HG02970 (cell line): ENCODE measurements around the gene GUCY2D.
"Not testable (repeated sequence)": the region's sequence is repeated elsewhere in the genome, so short reads cannot be mapped to it uniquely, and the experiment has no call there.

ENCODE experiments used
- ATAC-seq: cut with Tn5 transposase; IDR thresholded peaks from one replicate; pipeline ENCODE4 v1.9.1; 2021; ENCODE audit warnings: mild to moderate bottlenecking, moderate library complexity, moderate number of reproducible peaks; ENCODE audit not compliant: unreplicated experiment, low FRiP score

GUCY2D gene

DNA sequence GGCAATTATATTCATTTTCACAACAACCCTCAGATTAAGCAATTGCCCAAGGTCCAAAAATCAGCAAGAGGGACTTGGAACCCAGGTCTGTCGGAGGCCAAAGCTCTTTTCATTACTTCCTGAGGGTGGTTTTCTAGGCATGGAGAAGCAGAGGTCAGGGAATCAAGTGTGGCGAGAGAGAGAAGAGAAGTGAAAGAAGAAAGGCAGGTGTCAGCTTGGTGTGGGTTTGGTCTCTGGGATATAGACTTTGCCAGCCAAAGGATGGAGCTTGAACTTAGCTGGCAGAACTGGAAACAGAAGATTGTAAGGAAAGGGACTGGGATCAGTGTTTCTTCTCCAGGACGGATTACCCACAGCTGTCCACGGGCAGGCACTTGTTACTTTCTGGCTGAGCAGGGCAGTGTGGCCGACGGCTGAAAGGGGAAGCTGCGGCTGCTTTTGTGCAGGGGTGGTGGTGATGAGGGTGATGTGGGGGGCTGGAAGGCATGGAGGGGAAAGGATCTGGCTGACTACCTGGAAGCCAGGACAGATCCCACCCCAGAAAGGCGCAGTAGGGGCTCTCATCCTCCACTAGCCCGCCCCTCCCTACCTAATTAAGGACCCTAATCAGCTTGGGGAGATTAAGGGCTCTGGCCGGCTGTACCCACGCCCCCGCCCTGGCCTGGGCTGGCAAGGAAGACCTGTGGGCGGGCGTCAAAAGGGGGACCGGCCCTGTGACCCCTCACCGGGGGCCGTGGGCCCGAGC is at the start of gene GUCY2D:
GUCY2D (plus strand) TSS at position 640 of the 745 bp plus-strand sequence. CDS start 433 bp downstream, outside the sequence.
- ATAC-seq = no peak

DNA sequence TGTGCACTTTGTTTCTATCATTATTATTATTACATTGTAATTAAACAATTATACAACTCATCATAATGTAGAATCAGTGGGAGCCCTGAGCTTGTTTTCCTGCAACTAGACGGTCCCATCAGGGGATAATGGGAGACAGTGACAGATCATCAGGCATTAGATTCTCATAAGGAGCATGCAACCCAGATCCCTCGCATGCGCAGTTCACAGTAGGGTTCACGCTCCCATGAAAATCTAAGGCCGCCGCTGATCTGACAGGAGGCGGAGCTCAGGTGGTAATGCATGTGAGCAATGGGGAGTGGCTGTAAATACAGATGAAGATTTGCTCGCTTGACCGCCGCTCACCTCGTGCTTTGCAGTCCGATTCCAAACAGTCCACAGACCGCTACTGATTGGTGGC is 49.1 kb upstream of the GUCY2D start:
- ATAC-seq = not testable (repeated sequence)

DNA sequence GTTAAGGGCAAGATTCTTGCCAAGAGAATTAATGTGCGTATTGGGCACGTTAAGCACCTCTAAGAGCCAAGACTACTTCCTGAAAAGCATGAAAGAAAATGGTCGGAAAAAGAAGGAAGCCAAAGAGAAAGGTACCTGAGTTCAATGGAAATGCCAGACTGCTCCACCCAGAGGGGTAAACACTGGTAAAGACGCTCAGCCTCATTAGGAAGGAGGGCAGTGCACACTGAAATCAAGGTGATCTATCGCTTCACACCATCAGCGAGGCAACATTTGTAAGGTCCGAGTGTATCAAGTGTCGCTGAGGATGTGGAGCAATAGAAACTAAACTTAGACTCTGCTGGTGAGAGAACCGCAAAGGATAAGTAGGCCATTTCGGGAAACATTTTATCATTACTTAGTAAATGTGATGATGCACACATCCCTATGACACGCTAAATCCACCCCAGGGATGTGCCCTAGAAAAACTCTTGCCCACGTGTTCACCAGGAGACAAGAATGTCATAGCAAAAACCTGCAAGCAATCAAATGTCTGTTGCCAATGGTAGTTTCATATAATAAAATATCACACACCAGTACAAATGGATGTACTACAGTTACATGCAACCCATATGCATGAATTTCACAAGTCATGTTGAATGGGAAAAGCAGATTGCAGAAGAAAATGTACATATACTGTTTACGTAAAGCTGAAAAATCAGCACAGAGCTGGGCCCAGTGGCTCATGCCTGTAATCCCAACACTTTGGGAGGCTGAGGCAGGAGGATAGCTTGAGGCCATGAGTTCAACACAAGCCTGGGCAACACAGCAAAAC is 46.8 kb upstream of the GUCY2D start:
- no peak for ATAC-seq

DNA sequence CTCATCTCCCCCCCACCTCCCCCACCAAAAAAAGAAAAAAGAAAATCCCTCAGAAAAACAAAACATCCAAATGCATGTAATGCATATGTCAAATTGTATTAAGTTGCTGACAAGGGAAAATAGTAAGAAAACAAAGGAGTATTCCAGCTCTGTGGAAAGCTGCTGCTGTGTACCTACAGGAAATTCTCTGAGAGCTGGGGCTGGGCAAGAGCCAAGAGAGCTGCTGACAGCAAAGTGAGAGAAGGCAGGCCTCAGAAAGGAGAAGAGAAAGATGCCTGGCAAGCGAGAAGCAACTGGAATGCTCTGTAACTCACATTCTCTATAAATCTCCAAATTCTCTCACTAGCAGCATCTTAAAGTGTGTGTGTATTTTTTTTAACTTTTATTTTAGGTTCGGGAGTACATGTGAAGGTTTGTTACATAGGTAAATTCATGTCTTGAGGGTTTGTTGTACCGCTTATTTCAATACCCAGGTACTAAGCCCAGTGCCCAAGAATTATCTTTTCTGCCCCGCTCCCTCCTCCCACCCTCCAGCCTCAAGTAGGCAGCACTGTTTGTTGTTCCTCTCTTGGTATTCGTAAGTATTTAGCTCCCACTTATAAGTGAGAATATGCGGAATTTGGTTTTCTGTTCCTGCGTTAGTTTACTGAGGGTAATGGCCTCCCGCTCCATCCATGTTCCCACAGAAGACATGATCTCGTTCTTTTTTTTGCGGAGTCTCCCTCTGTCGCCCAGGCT is 46.0 kb upstream of the GUCY2D start:
- ATAC-seq = no peak

DNA sequence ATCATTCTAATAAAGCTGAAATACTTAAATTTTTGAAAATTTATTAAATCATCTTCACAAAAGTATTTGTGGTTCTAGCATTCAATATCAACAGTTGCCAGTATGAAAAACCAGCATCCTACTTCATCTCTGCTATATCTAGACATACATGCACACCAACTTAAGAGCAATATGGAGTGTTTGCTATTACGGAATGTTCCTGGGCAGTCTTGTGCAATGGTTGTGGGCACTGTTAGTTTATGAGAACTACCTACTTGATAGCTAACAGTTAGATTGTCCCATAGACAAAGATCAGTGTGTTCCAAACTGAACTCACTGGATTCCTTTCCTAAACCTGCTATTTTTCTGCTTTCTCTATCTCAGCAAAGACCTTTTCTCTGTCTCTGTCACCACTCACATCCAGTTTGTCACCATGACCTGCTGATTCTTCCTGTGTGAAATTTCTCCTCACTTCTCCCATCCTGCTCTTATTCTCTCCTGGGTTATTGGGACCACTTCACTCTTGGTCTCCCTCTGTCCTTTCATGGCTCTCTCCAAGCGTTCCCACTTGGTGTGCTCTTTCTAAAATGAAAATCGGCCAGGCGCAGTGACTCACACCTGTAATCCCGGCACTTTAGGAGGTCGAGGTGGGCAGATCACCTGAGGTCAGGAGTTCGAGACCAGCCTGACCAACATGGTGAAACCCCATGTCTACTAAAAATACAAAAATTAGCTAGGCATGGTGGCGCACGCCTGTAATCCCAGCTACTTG is 42.7 kb upstream of the GUCY2D start:
- ATAC-seq = no peak

DNA sequence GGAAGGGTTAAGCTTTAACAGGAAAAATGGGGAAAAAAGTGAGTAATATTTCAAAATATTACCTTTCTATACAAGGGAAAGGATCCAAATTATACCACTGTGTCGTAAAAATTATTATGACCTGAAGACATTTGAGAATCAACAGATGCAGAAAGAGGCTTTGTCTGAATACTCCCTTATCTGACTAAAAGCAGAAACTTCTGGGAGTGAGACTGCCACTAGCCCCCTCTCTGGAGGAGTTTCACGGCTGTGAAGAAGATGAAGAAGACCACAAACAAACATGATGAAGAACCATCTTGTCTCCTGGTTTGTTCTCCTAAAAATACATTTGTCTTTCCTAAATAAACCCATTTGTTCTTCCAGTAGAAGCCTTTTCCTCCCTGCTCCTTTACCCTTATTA is 41.0 kb upstream of the GUCY2D start:
- no peak for ATAC-seq

DNA sequence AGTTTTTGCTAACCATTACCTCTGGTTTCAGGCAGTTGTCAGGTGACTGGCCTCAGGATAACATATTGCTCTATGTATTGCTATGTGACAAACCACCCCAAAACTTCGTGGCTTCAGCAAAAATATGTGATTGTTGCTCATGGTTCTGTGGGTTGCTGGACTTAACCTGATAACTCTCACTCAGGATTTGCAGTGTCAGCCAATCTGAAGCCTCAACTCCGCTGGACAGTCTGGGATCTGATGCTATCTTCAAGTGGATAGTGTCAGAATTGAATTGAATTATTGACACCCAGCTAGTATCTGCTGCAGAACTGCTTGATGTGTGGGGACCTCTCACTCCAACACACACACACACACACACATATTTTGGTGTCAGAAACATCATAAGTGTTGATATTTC is 34.7 kb upstream of the GUCY2D start:
- ATAC-seq = no peak

DNA sequence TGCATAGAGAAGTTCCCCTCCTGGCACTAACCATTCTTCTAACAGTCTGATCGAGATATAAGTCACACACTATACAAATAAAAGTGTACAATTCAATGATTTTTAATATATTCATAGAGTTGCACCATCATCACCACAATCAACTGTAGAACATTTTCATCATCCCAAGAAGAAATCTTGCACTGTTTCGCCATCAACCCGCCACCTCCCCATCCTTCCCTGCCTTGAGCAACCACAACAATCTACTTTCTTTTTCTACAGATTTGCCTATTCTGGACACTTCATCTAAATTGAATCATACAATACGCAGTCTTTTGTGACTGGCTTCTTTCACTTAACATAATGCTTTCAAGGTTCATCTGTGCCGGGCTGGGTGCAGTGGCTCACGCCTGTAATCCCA is 33.0 kb upstream of the GUCY2D start:
- ATAC-seq = no peak

DNA sequence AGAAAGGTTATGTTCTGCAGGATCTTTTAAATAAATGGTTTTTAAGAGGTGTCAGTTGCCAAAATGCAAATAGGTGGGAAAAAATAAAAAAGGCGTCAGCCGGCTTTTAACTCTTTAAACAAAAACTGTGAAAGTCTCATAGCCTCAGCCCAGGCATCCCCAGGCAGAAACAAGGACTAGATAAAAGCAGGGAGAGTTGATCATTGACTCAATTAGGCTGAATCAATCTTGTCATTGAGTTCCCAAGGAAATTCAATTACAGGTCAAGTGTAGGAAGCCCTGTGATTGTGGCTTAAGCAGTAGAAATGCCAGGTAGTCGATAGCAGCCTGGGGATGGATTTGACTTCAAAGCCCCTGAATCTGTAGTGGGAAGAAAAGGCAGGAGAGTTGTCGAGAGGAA is 30.8 kb upstream of the GUCY2D start:
- ATAC-seq = no peak

DNA sequence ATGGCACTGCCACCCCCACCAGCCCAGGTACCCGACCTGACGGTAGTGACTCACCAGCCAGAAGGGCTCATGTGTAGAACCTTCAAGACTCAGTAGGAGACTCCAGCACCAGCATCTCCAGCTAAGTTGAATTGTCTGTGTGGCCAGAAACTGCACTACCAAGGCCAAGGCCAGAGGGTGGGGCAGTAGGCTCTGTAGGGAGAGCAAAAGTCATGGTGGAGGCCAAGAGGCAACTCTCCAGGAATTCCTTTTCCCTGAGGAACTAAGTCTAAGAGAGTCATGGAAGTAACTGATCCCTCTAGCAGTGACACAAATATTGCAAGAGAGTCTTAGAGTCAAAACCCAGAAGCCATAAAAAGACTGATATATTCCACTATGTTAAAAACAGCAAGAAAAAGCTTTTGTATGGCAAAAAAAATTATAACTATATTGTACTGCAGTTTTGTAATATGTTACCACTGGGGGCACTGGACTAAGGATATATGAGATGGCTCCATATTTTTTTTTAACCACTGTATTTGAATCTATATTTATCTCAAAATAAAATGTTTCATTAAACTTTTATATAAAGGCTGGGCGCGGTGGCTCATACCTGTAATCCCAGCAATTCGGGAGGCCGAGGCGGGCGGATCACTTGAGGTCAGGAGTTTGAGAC is 30.2 kb upstream of the GUCY2D start:
- no peak for ATAC-seq

DNA sequence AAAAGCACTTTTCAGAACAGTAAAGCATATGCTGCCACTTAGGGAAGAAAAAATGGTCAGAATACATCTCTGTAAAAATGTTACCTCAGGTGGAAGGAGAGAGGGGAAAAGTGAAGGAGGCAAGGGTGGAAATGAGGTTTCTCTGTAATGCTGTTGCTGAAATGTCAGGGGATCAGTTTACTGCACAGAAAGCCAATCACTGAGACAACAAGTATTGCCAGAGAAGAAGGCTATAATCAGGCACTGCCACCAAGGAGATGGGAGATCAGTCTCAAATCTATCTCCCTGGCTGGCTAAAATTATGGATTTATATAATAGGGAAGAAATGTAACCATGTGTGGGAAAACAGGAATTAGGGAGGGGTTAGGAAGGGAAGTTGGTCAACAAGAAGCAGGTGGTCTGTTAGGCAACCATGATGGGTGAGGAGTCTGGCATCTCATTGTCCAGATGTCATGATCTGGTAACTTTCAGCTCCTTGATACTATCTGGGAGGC is 27.7 kb upstream of the GUCY2D start:
- no peak for ATAC-seq

DNA sequence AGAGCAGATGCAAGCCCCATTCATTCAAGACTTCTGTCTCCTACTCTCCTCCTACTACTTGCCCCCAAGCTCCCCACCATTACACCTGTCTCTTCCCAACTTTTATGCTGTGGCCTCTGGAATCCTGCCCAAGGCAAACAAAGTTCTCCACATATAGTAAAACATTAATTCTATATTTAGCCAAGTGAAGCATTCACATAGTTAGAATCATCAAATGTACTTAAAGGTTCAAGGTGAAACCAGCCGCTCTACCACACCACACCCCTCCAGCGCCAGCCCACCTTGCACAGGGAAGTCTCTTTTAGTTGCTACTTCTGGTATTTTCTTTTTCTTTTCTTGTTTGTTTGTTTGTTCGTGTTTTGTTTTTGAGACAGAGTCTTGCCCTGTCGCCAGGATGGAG is 25.4 kb upstream of the GUCY2D start:
- ATAC-seq = no peak

DNA sequence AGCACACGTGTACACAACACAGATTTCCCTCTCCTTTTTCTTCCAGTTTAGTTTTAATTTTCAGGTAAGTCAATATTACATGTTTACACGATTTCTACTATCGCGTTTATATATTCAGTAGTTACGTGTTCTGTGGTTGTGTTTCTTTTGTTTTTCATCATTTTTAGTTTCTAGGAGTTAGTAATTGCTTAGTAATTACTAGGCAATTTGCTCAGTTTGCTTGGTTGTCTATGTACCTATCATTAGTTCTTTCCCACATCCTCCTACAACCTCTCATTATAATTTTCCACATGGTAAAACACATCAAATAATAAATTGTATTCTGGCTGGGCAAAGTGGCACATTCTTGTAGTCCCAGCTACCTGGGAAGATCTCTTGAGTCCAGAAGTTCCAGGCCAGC is 24.6 kb upstream of the GUCY2D start:
- ATAC-seq = no peak

DNA sequence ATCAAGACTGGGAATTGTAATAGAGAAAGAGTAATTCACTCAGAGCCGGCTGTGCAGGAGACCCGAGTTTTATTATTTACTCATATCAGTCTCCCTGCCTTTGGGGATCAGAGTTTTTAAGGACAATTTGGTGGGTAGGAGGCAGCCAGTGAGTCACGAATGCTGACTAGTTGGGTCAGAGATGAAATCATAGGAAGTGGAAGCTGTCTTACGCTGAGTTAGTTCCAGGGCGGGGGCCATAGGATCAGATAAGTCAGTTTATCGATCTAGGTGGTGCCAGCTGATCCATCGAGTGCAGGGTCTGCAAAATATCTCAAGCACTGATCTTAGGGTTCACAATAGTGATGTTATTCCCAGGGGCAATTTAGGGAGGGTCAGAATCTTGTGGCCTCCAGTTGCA is 20.2 kb upstream of the GUCY2D start:
- ATAC-seq = no peak

DNA sequence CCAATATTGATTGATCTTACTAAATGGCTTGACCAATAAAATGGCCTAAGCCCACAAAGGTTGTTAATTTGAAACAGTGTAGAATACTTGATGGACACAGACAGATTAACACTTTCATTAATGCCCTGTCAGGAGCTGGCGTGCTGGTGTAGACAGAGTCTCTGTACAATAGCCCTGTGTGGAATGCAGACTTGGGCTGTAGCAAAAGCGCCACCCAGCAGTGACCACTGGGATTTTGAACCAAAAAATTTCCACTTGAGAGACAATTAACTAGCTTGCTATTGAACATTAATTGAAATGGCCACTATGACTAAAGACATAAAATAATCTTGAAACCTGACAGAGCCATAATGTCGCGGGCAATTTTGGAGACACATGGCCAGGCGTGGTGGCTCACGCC is 19.7 kb upstream of the GUCY2D start:
- no peak for ATAC-seq

DNA sequence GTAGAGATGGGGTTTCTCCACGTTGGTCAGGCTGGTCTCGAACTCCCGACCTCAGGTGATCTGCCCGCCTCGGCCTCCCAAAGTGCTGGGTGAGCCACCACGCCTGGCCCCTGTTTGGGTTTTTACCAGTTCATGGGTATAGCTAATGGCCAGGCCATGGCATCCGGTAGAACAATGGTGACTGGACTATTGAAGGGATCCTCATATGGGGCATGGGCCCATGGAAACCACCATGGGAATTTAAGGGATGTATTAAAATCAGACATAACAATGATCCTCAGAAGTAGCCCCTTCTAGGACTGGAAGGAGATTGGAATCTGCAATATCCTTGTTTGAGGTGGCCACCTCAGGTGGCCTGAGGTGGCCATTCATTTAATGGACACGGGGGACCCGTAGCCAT is 17.5 kb upstream of the GUCY2D start:
- no peak for ATAC-seq

DNA sequence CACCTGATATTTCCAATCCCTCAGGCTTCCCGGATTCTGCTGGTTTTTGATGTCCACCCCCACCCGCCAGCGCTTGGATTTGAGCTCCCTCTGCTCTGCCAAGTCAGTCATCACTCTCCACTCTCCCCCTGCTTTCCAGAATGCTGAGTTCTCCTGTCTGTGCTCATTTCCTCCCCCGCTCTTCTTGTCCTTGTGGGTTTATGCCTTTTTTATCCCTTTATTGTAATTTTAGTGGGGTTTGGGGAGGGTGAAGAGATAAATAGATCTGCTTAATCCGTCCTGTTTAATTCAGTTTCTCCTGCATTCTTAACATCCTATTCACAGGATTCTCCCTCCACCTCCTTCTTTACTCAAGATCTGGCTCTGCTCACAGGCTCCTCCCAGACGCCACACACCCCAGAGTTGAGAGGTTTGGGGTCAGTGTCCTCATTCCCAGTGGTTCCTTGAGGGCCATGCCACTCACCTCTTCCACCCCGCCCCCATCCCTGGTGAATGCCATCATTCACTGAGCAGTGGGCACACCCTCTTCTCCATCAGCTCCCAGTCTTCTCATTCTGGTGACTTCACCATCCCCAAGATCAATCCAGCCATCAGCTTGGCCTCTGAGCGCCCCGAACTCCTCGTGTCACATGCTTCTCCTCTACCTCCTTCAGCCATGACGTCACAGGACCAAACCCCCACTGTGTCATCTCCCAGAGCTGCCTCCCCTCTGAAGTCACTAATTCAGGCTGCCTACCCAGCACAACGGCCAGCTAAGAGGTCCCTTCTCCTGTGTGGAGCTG is 15.1 kb upstream of the GUCY2D start:
- no peak for ATAC-seq

DNA sequence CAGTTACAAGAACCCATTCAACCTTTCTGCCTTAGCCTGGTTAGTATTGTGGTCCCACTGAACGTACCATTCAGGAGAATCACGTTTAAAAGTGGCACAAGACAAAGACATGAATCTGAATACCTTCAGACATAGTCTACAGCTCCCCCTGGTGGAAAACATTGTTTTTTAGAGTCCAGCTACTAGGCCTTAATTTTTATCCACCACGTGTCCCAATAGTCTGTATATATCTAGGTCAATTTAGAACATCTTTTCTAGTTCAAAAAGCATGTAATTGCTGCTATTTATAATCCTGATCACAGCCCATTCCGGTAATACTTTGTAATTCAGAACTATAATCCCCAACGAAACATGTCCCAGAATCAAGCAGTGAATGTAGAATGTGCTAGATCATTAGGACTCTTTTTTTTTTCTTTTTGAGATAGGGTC is 13.7 kb upstream of the GUCY2D start:
- ATAC-seq = no peak
